ENCODE data around the gene ADAM8. TPM values are rescaled to one million over a fixed set of nuclear protein-coding genes. Genes with fewer than 3 reads are reported as not detected.
A peak's percentile ranks its signal among the peaks of the same experiment; 100 is the strongest.

The ADAM8 gene
- total RNA-seq, 1 donor = 84.9 TPM

DNA sequence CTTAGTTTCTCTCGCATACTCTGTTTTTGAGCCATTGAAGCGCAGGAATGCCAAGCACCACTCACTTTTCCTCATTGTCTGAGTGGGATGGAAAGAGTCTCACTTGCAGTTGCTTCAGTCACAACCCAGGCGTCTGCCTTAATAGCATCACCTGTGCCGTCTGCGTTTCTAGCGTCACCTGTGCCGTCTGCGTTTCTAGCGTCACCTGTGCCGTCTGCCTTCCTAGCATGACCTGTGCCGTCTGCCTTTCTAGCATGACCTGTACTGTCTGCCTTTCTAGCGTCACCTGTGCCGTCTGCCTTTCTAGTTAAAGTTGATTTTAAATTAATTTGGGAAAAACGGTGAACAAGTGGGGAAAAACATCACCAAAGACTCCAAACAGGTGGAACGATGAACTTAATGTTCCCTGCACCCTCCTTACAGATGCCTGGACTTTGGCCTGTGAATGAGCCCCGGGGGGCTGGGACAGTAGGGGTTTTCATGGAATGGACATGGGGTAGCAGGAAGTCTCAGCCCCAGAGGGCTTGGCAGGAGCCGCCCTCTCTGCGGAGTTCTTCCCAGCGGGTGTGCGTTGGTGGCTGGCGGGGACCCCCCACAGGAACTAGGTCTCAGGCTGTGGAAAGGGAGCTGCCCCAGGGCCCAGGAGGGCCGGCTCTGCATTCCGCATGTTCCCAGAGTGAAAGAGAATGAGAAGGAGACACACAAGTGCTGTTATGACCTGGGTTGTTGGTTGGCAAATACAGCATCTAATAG, 35.5 kb upstream of the ADAM8 start:
- Histone ChIP-seq H3K4me3 (ENCODE audit: low read length) (no peak overlapping the region), H3K9me3 (ENCODE audit: low read depth, low read length) (no peaks in the 10 kb centered on the region), H3K4me1 (ENCODE audit: insufficient read depth, low read length) (peaks cover 18% of the 10 kb centered on the region), H3K27me3 (ENCODE audit: insufficient read depth, low read length) (no peaks in the 10 kb centered on the region)

DNA sequence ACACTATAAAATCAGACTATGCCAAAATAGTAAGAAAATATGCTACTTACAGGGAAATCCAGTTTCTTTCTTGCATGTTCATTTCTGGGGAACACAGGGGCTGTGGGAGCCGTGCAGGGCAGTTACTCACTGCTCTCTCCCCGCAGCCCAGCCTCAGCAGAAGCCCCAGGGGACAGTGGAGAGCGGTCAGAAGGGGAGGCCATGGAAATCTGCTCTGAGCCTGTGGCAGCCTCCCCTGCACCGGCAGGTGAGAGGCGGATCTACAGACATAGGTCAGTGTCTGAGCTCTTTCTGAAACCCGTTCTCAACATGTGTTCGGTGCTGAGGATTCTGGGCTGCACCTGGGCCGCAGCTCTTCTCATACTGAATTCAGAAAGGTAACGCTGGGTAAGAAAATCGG, 34.9 kb upstream of the ADAM8 start:
- H3K9me3 ChIP-seq (ENCODE audit: low read depth, low read length) = no peaks in the 10 kb centered on the region
- peaks cover 24% of the 10 kb centered on the region for H3K4me1 ChIP-seq (ENCODE audit: insufficient read depth, low read length)
- H3K4me3 ChIP-seq (ENCODE audit: low read length) = no peak overlapping the region
- H3K27me3 ChIP-seq (ENCODE audit: insufficient read depth, low read length) = no peaks in the 10 kb centered on the region

- Histone ChIP-seq H3K9me3 (ENCODE audit: low read depth, low read length) (no peaks in the 10 kb centered on the region), H3K27me3 (ENCODE audit: insufficient read depth, low read length) (no peaks in the 10 kb centered on the region), H3K4me1 (ENCODE audit: insufficient read depth, low read length) (peaks cover 32% of the 10 kb centered on the region), H3K4me3 (ENCODE audit: low read length) (no peak overlapping the region)
Observed at GRCh38 chr10:133310789-133311188, 34.1 kb upstream of the ADAM8 start.

DNA sequence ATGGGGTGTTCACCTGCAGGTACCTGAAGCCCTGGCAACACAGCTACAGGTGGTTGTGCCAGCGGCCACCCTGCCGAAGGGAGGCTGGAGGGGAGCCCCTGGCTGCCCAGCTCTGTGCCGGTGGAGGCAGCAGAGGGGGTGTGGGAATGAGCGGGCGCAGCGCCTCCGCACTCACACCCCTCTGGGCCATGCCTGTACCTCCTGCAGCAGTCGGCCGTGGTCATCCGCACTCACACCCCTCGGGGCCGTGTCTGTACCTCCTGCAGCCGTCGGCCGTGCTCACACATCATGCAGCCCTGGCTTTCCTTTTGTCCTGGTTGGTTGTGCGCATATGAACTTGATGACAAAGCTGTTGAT, 33.7 kb upstream of the ADAM8 start:
- Histone ChIP-seq H3K27me3 (ENCODE audit: insufficient read depth, low read length) (no peaks in the 10 kb centered on the region), H3K4me1 (ENCODE audit: insufficient read depth, low read length) (peaks cover 36% of the 10 kb centered on the region), H3K4me3 (ENCODE audit: low read length) (no peak overlapping the region), H3K9me3 (ENCODE audit: low read depth, low read length) (no peaks in the 10 kb centered on the region)

- Histone ChIP-seq H3K27me3 (ENCODE audit: insufficient read depth, low read length) (no peaks in the 10 kb centered on the region), H3K4me3 (ENCODE audit: low read length) (no peak overlapping the region), H3K4me1 (ENCODE audit: insufficient read depth, low read length) (peaks cover 39% of the 10 kb centered on the region), H3K9me3 (ENCODE audit: low read depth, low read length) (no peaks in the 10 kb centered on the region)
Observed at GRCh38 chr10:133309720-133310398, 33.2 kb upstream of the ADAM8 start.

GRCh38 chr10:133309100-133309719, 32.5 kb upstream of the ADAM8 start:
- Histone ChIP-seq H3K4me1 (ENCODE audit: insufficient read depth, low read length) (peaks cover 39% of the 10 kb centered on the region), H3K27me3 (ENCODE audit: insufficient read depth, low read length) (no peaks in the 10 kb centered on the region), H3K9me3 (ENCODE audit: low read depth, low read length) (no peaks in the 10 kb centered on the region), H3K4me3 (ENCODE audit: low read length) (peak overlapping the region; percentile 93)

- H3K9me3 ChIP-seq (ENCODE audit: low read depth, low read length) = no peaks in the 10 kb centered on the region
- peaks cover 39% of the 10 kb centered on the region for H3K4me1 ChIP-seq (ENCODE audit: insufficient read depth, low read length)
- no peaks in the 10 kb centered on the region for H3K27me3 ChIP-seq (ENCODE audit: insufficient read depth, low read length)
- H3K4me3 ChIP-seq (ENCODE audit: low read length) = peak within 1 kb of the TSS; percentile 93
Observed at GRCh38 chr10:133308421-133309099, 31.9 kb upstream of the ADAM8 start, which contains the start of the genes TUBGCP2 and ZNF511. Gene TUBGCP2 (minus strand): TSS chr10:133308872. CDS start chr10:133302941, 5,931 bp downstream. Gene ZNF511 (plus strand): TSS chr10:133308914. CDS start chr10:133308944, 30 bp downstream.

GRCh38 chr10:133307776-133308420, 31.2 kb upstream of the ADAM8 start:
- Histone ChIP-seq H3K4me3 (ENCODE audit: low read length) (peak overlapping the region; percentile 93), H3K9me3 (ENCODE audit: low read depth, low read length) (no peaks in the 10 kb centered on the region), H3K4me1 (ENCODE audit: insufficient read depth, low read length) (peaks cover 39% of the 10 kb centered on the region), H3K27me3 (ENCODE audit: insufficient read depth, low read length) (no peaks in the 10 kb centered on the region)

DNA sequence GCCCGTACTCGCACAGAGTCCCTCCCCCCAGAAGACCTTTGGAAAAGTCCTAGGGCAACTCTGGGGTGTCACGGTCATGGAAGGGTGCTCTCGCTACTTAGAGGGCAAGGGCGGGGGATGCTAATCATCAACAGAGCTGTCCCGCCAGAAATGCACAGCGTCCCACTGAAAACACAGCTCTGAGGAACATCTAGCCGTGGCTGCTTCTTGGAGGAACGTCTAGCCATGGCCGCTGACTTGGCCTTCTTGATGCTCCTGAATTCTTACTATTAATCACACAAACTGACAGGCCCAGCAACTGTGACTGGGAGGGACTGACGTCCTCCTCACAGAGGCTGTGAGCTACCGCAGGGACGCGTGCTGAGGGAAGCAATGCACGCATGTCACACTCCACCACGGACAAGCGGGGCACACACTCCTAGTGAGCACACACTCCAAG, 30.3 kb upstream of the ADAM8 start:
- Histone ChIP-seq H3K9me3 (ENCODE audit: low read depth, low read length) (no peaks in the 10 kb centered on the region), H3K4me1 (ENCODE audit: insufficient read depth, low read length) (peaks cover 39% of the 10 kb centered on the region), H3K4me3 (ENCODE audit: low read length) (no peak overlapping the region), H3K27me3 (ENCODE audit: insufficient read depth, low read length) (no peaks in the 10 kb centered on the region)

GRCh38 chr10:133306097-133306476, 29.4 kb upstream of the ADAM8 start:
- Histone ChIP-seq H3K4me1 (ENCODE audit: insufficient read depth, low read length) (peaks cover 39% of the 10 kb centered on the region), H3K4me3 (ENCODE audit: low read length) (no peak overlapping the region), H3K9me3 (ENCODE audit: low read depth, low read length) (no peaks in the 10 kb centered on the region), H3K27me3 (ENCODE audit: insufficient read depth, low read length) (no peaks in the 10 kb centered on the region)

DNA sequence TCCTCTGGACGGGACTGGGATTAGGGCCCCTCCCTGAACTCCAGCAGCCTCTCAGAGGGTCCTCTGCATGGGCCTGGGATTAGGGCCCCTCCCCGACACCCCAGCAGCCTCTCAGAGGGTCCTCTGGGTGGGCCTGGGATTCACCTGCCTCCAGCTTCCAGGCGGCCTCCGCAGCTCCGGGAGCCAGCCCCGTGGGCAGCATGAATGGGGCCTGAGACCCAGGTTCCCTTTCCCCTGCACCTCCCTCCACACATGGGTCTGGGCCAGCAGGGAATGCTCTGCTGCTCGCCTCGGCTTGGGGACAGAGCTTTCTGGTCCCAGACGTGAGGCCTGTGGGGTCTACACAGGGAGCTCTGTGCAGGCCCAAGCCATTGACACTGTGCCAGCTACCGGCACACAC, 26.5 kb upstream of the ADAM8 start:
- Histone ChIP-seq H3K4me1 (ENCODE audit: insufficient read depth, low read length) (peaks cover 31% of the 10 kb centered on the region), H3K4me3 (ENCODE audit: low read length) (no peak overlapping the region), H3K27me3 (ENCODE audit: insufficient read depth, low read length) (no peaks in the 10 kb centered on the region), H3K9me3 (ENCODE audit: low read depth, low read length) (no peaks in the 10 kb centered on the region)

- H3K4me1 ChIP-seq (ENCODE audit: insufficient read depth, low read length) = peaks cover 21% of the 10 kb centered on the region
- H3K27me3 ChIP-seq (ENCODE audit: insufficient read depth, low read length) = no peaks in the 10 kb centered on the region
- no peaks in the 10 kb centered on the region for H3K9me3 ChIP-seq (ENCODE audit: low read depth, low read length)
- H3K4me3 ChIP-seq (ENCODE audit: low read length) = no peak overlapping the region
Observed at GRCh38 chr10:133302230-133302629, 25.6 kb upstream of the ADAM8 start.

DNA sequence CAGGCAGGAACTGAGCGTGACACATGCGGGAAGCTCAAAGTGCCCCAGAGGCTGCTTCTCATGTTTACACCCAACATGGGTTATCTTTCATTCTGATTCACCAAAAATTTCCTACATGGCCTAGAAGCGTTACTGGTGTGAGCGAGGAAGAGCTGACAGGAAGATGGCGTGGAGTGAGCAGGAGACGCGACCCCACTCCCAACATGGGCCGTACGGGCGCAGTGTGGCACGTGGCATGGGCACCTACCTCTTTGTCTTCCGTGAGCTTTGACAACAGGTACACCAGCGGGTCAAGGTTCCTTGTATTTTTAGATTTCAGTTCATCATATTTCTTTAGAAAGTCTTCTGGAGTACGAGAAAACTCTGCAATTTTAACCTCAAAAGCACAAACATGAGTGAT, 23.1 kb upstream of the ADAM8 start:
- H3K9me3 ChIP-seq (ENCODE audit: low read depth, low read length) = no peaks in the 10 kb centered on the region
- peaks cover 2% of the 10 kb centered on the region for H3K4me1 ChIP-seq (ENCODE audit: insufficient read depth, low read length)
- H3K4me3 ChIP-seq (ENCODE audit: low read length) = no peak overlapping the region
- no peaks in the 10 kb centered on the region for H3K27me3 ChIP-seq (ENCODE audit: insufficient read depth, low read length)

- H3K4me3 ChIP-seq (ENCODE audit: low read length) = no peak overlapping the region
- no peaks in the 10 kb centered on the region for H3K27me3 ChIP-seq (ENCODE audit: insufficient read depth, low read length)
- peaks cover 7% of the 10 kb centered on the region for H3K4me1 ChIP-seq (ENCODE audit: insufficient read depth, low read length)
- no peaks in the 10 kb centered on the region for H3K9me3 ChIP-seq (ENCODE audit: low read depth, low read length)
Observed at GRCh38 chr10:133299224-133299623, 22.6 kb upstream of the ADAM8 start.
